C4-2B (cell line): Measurements from ENCODE around the gene TRERF1.

Source experiments
- H3K27ac ChIP-seq: fragments of 450-650 bp; 2 replicates; pipeline ENCODE4 v1.5.1; 2017
- ZFX ChIP-seq: fragments of 450-650 bp; IDR thresholded peaks from 2 replicates; pipeline ENCODE4 v1.6.1; 2017
- TF ChIP-seq, protein P1 (sequence below): fragments of 450-650 bp; conservative IDR thresholded peaks from 2 replicates; pipeline ENCODE4 v1.5.1; 2017; ENCODE audit warnings: mild to moderate bottlenecking

TRERF1 gene

DNA sequence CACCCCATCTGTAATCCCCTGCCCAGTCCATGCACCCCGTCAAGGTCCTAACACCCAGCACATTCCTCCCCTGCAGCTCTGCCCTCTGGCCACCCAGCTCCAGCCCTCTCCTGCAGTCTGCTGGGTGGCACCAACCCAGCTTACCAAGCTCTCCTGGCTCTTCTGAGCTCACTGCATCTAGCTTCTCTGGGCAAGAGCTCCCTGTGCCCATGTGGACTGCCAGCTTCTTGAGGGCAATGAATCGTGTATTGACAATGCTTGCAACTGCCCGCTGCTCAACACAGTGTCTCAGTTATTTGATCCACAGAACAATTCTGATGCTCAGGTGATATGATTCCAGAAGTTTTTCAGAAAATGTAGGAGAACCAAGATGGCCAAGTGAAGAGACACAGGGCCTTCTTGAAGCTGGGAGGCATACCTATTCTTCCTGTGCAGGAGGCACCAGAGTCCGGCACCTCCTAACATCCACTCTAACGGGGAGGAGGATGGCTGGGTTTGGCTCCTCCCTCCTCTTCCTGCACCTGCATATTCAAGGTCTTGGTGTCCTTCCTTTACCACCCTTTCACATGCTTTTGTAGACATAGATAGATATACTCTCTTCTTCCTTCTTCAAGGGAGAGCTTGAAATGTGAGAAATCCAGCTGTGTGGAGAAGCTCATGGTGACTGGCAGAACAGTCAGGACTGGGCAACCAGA lies 85.6 kb downstream of the TRERF1 start:
- TF ChIP-seq, protein P1, sequence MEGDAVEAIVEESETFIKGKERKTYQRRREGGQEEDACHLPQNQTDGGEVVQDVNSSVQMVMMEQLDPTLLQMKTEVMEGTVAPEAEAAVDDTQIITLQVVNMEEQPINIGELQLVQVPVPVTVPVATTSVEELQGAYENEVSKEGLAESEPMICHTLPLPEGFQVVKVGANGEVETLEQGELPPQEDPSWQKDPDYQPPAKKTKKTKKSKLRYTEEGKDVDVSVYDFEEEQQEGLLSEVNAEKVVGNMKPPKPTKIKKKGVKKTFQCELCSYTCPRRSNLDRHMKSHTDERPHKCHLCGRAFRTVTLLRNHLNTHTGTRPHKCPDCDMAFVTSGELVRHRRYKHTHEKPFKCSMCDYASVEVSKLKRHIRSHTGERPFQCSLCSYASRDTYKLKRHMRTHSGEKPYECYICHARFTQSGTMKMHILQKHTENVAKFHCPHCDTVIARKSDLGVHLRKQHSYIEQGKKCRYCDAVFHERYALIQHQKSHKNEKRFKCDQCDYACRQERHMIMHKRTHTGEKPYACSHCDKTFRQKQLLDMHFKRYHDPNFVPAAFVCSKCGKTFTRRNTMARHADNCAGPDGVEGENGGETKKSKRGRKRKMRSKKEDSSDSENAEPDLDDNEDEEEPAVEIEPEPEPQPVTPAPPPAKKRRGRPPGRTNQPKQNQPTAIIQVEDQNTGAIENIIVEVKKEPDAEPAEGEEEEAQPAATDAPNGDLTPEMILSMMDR = no peak
- no peak for TF ChIP-seq ZFX
- no peak overlapping the region for H3K27ac ChIP-seq

DNA sequence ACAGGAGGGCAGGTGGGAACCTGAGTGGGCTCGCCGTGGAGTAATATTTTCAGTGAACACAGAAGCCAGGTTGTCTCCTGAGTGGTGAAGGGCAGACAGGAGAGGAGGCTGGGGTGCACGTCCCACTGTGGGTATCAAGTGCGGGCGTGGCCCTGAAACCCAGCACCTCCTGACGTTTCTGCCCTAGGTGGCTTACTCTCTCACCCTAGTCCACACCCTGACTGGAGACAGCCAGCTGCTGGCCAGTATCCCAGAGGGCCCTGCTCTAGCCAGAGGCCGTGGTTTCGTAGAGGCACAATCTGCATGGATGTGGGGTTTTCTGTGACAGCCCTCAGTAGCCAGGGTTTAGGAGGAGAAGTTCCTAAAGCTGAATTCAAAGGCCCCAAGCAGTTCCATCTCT lies 86.7 kb downstream of the TRERF1 start:
- no peak overlapping the region for H3K27ac ChIP-seq
- no peak for TF ChIP-seq ZFX
- TF ChIP-seq, protein P1 = no peak

DNA sequence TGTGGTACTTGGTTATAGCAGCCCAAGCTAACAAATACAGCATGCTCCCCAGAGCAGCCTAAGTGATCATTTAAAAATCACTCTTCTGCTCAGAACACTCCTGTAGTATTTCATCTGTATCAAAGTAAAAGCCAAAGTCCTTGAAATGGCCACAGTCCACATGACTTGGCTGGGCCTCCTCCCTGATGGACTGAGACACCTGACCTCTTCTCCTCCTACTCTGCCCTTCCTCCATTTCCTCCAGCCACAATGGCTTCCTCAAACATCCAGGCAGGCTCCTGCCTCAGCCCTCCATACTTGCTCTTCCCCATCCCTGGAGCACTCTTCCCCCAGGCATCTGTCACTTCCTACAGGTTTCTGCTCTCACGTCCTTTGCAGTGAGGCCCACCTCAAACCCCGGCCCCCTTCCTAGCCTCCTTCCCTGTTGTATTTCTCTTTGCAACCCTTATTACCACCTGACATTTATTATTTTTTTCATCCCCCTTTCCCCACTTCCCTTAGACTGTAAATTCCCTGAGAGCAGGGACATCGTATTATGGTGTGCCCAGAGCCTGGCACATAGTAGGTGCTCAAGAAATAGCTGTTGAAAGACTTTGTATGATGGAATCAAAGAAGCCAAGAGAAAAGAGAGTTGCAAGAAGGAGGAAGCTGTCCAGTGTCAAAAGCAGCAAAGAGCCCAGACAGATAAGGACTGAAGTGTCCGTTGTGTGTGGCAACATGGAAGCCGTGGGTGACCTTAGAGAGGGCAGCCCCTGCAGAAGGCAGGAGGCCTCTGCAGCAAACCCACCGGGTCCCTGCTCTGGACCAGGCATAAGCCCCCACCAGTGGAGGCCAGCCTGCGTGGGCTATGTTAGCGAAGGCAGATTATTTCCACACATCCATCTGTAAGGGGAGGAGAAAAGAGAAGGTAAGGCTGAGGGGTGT lies 87.5 kb downstream of the TRERF1 start:
- TF ChIP-seq, protein P1 = no peak
- TF ChIP-seq ZFX = no peak
- no peak overlapping the region for H3K27ac ChIP-seq

DNA sequence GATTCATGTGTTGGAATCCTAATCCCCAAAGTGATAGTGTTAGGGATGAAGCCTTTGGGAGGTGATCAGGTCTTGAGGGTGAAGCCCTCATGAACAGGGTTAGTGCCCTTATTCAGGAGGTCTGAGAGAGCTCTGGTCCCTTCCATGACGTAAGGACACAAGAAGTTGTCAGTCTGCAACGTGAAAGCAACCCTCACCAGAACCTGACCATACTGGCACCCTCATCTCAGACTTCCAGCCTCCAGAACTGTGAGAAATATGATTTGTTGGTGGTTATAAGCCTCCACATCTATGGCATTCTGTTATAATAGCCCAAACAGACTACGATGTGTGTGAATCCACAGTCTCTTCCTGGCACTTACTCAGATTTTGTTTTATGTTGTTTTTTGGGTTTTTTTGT lies 90.7 kb downstream of the TRERF1 start:
- TF ChIP-seq, protein P1 = no peak
- no peak for TF ChIP-seq ZFX
- no peak overlapping the region for H3K27ac ChIP-seq

DNA sequence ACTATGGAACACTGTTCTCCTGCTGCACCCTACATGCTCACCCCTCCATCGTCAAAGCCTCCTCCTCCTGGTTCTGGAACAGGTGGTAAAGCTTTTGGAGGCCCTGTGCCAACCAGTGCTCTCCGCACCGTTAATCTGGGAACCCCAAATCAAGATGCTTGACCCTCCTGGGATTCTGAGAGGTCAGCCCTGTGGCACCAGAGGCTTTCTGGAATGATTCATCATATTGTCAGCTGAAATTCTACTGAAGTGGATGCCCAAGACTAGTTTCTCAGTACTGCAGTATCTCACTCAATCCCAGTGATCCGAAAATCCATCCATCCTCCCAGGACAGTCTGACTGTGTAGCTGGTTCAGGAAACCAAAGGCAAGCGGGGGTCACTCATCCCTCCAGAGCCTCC lies 92.7 kb downstream of the TRERF1 start:
- no peak for TF ChIP-seq ZFX
- TF ChIP-seq, protein P1 = no peak

DNA sequence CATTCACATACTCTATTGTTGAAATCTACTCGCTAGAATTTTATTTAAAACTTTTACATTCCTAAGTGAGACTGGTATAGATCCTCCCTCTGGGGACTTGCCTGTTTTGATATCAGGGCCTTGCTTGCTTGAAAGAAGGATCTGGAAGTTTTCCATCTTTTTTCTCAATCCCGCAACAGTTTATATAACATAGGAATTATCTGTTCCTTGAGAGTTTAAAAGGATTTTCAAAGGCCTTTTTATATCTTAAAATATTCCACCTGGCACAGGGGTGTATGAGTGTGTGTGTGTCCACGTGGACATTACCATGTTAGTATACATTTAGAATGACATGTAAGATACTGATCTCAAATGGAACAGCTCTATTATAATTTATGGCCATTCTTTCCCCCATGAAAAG lies 96.3 kb downstream of the TRERF1 start:
- no peak overlapping the region for H3K27ac ChIP-seq
- TF ChIP-seq ZFX = no peak
- TF ChIP-seq, protein P1 = no peak

More for the DNA sequence above, 92.7 kb downstream of the TRERF1 start:
- H3K27ac ChIP-seq = no peak overlapping the region

DNA sequence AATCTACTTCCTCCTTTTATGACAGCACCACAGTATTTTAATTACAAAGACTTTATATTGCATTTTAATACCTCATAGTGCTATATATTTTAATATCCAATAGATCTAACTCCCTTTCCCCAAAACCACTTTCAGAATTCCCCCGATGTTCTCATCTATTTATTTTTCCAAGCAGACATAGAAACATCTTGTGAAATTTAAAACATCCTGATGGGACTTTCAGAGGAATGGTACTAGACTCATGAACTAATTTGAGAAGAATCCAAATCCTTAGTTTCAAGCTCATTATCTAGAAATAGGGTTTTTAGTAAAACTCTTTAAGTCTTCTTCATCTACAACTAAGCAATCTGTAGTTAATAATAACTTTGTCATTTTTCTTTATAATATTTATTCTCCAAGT lies 97.0 kb downstream of the TRERF1 start:
- H3K27ac ChIP-seq = no peak overlapping the region
- TF ChIP-seq, protein P1 = no peak
- TF ChIP-seq ZFX = no peak
